ENCODE results near the gene DZIP1L. TPM values are rescaled to one million over a fixed set of nuclear protein-coding genes. Genes with fewer than 3 reads are reported as not detected.

DZIP1L gene
- total RNA-seq, 1 donor from 2014 or later = 23.0 TPM

DNA sequence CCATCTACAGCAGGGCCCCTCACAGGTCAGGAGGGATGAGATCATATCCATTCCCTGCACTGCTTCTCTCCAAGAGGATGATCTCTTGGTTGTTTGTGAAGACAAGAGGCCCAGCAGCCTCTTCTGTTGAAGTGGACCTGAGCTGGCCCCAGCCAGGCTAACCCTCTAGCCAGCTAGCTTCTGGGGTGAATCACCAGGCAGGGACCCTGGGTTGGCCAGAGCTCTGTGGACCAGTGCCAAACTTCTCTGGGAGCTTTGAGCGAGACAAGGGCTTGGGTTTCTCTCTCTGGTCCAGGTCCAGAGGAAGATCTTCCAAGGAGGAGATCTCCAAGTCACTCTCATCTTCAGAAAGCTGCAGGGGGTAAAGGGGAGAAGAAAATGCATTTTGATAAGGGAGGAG lies 52.8 kb downstream of the DZIP1L start:
- DNase-seq (ENCODE audit: low spot score) = no peak
- no peak overlapping the region for H3K4me3 Mint-ChIP-seq (ENCODE audit: unreplicated experiment)
- H3K36me3 Mint-ChIP-seq (ENCODE audit: low read depth) = peaks cover 38% of the 10 kb centered on the region
- no peak for TF ChIP-seq CTCF (IDR thresholded peaks at IDR 0.05)
- H3K9me3 Mint-ChIP-seq (ENCODE audit: low read depth) = no peaks in the 10 kb centered on the region
- peaks cover 16% of the 10 kb centered on the region for H3K4me1 Mint-ChIP-seq (ENCODE audit: low read depth)
- peak overlapping the region; percentile 13 for H3K27ac Mint-ChIP-seq (ENCODE audit: unreplicated experiment)
- H3K27me3 Mint-ChIP-seq (ENCODE audit: low read depth) = no peaks in the 10 kb centered on the region

- Mint-ChIP-seq H3K4me3 (ENCODE audit: unreplicated experiment) (no peak overlapping the region), H3K27me3 (ENCODE audit: low read depth) (no peaks in the 10 kb centered on the region), H3K36me3 (ENCODE audit: low read depth) (peaks cover 37% of the 10 kb centered on the region), H3K27ac (ENCODE audit: unreplicated experiment) (no peak overlapping the region), H3K9me3 (ENCODE audit: low read depth) (no peaks in the 10 kb centered on the region), H3K4me1 (ENCODE audit: low read depth) (peaks cover 16% of the 10 kb centered on the region)
- no peak for DNase-seq (ENCODE audit: low spot score)
- TF ChIP-seq CTCF (IDR thresholded peaks at IDR 0.05) = no peak
These were observed 53.4 kb downstream of the DZIP1L start for GRCh38 chr3:138062037-138062436.

DNA sequence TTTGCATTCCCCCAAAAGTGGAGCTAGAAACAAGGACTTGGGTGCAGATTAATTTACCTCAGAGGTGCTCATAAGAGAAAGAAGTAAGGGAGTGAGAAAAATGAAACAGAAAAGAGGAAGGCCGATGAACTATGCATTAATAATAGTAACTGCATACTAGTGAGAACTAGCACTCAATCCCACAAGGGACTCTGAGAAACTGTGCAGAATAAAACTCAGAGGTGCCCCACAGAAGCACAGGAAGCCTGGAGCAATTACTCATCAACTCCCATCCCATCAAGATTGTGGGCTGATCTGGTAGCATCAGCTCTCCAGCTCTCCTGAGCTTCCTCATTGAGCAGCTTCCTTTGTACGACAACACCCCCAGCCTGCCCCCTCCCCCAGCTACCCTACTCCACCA lies 54.6 kb downstream of the DZIP1L start:
- H3K27ac Mint-ChIP-seq (ENCODE audit: unreplicated experiment) = no peak overlapping the region
- no peak overlapping the region for H3K4me3 Mint-ChIP-seq (ENCODE audit: unreplicated experiment)
- no peaks in the 10 kb centered on the region for H3K9me3 Mint-ChIP-seq (ENCODE audit: low read depth)
- peaks cover 30% of the 10 kb centered on the region for H3K36me3 Mint-ChIP-seq (ENCODE audit: low read depth)
- no peak for TF ChIP-seq CTCF (IDR thresholded peaks at IDR 0.05)
- peaks cover 16% of the 10 kb centered on the region for H3K4me1 Mint-ChIP-seq (ENCODE audit: low read depth)
- H3K27me3 Mint-ChIP-seq (ENCODE audit: low read depth) = no peaks in the 10 kb centered on the region
- no peak for DNase-seq (ENCODE audit: low spot score)

DNA sequence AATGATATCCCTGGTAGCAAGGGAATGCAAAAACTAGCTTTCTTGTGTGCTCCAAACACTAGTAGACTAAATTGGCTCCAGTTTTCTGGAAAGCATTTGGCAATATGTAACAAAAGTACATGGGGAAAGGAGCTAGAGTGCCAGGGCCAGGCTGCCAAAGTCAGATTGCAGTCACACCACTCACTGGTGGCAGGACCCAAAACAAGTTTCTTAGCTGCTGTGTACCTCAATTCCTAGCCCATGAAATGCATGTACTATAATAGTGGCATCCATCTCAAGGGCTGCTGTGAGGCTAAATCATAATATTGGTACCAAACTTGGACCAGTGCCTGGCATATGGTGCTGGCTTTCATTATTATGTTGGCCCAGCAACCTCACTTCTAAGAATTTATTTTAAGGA lies 56.1 kb downstream of the DZIP1L start:
- H3K4me1 Mint-ChIP-seq (ENCODE audit: low read depth) = peaks cover 19% of the 10 kb centered on the region
- no peak overlapping the region for H3K4me3 Mint-ChIP-seq (ENCODE audit: unreplicated experiment)
- H3K9me3 Mint-ChIP-seq (ENCODE audit: low read depth) = no peaks in the 10 kb centered on the region
- no peak overlapping the region for H3K27ac Mint-ChIP-seq (ENCODE audit: unreplicated experiment)
- TF ChIP-seq CTCF (IDR thresholded peaks at IDR 0.05) = no peak
- peaks cover 27% of the 10 kb centered on the region for H3K36me3 Mint-ChIP-seq (ENCODE audit: low read depth)
- DNase-seq (ENCODE audit: low spot score) = no peak
- H3K27me3 Mint-ChIP-seq (ENCODE audit: low read depth) = no peaks in the 10 kb centered on the region

DNA sequence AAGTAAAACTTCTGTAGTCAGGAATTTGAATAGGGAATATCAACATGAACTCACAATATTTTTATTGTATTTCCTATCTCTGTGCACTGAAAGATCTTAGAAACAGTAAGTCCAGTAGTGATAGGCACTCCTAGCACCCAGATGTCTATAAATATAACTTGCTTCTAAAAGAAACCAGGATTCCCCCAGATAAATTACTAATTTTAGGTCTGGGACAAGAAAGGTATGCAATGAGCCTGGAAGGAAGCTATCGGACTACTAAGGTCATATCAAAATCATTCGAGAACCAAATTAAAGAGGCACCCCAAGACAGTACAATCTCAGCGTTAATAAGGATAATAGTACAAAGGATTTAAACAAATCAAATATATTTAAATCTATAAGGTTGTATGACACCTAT lies 58.0 kb downstream of the DZIP1L start:
- peaks cover 15% of the 10 kb centered on the region for H3K4me1 Mint-ChIP-seq (ENCODE audit: low read depth)
- H3K9me3 Mint-ChIP-seq (ENCODE audit: low read depth) = no peaks in the 10 kb centered on the region
- no peak overlapping the region for H3K4me3 Mint-ChIP-seq (ENCODE audit: unreplicated experiment)
- H3K36me3 Mint-ChIP-seq (ENCODE audit: low read depth) = peaks cover 18% of the 10 kb centered on the region
- no peaks in the 10 kb centered on the region for H3K27me3 Mint-ChIP-seq (ENCODE audit: low read depth)
- H3K27ac Mint-ChIP-seq (ENCODE audit: unreplicated experiment) = no peak overlapping the region
- TF ChIP-seq CTCF (IDR thresholded peaks at IDR 0.05) = no peak
- no peak for DNase-seq (ENCODE audit: low spot score)
